ENCODE results near the gene DNER. TPM values are rescaled to one million over a fixed set of nuclear protein-coding genes. Genes with fewer than 3 reads are reported as not detected.

The DNER gene
- polyA plus RNA-seq, 1 donor, result 2.2 TPM

- DNase-seq (ENCODE audit: low read depth), result no peak
Measured at GRCh38 chr2:229443546-229444268, 270.6 kb downstream of the DNER start.

GRCh38 chr2:229443141-229443540 lies 271.2 kb downstream of the DNER start:
- DNase-seq (ENCODE audit: low read depth), result no peak

GRCh38 chr2:229438430-229439159 lies 275.8 kb downstream of the DNER start:
- DNase-seq (ENCODE audit: low read depth), result no peak

GRCh38 chr2:229437467-229437866 lies 276.9 kb downstream of the DNER start:
- DNase-seq (ENCODE audit: low read depth), result no peak

GRCh38 chr2:229434187-229434586 lies 280.2 kb downstream of the DNER start:
- no peak for DNase-seq (ENCODE audit: low read depth)

- DNase-seq (ENCODE audit: low read depth), result no peak
Measured at GRCh38 chr2:229433351-229433750, 281.0 kb downstream of the DNER start.

GRCh38 chr2:229431327-229431954 lies 282.9 kb downstream of the DNER start:
- no peak for DNase-seq (ENCODE audit: low read depth)

GRCh38 chr2:229429589-229429988 lies 284.8 kb downstream of the DNER start:
- DNase-seq (ENCODE audit: low read depth), result no peak

- DNase-seq (ENCODE audit: low read depth), result no peak
Measured at GRCh38 chr2:229426464-229426863, 287.9 kb downstream of the DNER start.

GRCh38 chr2:229425598-229425997 lies 288.8 kb downstream of the DNER start:
- DNase-seq (ENCODE audit: low read depth), result no peak

- no peak for DNase-seq (ENCODE audit: low read depth)
Measured at GRCh38 chr2:229422063-229422462, 292.3 kb downstream of the DNER start.

GRCh38 chr2:229419158-229419557 lies 295.2 kb downstream of the DNER start:
- DNase-seq (ENCODE audit: low read depth), result no peak

- DNase-seq (ENCODE audit: low read depth), result no peak
Measured at GRCh38 chr2:229417916-229418315, 296.4 kb downstream of the DNER start.

- DNase-seq (ENCODE audit: low read depth), result no peak
Measured at GRCh38 chr2:229417176-229417575, 297.2 kb downstream of the DNER start.

- DNase-seq (ENCODE audit: low read depth), result no peak
Measured at GRCh38 chr2:229416116-229416694, 298.1 kb downstream of the DNER start.

- DNase-seq (ENCODE audit: low read depth), result no peak
Measured at GRCh38 chr2:229414631-229415030, 299.7 kb downstream of the DNER start.

- no peak for DNase-seq (ENCODE audit: low read depth)
Measured at GRCh38 chr2:229412686-229413085, 301.7 kb downstream of the DNER start.

GRCh38 chr2:229410946-229411345 lies 303.4 kb downstream of the DNER start:
- no peak for DNase-seq (ENCODE audit: low read depth)

GRCh38 chr2:229410264-229410663 lies 304.1 kb downstream of the DNER start:
- peak; percentile 70 for DNase-seq (ENCODE audit: low read depth)

- no peak for DNase-seq (ENCODE audit: low read depth)
Measured at GRCh38 chr2:229409751-229410181, 304.6 kb downstream of the DNER start.

- no peak for DNase-seq (ENCODE audit: low read depth)
Measured at GRCh38 chr2:229408962-229409361, 305.4 kb downstream of the DNER start.

- DNase-seq (ENCODE audit: low read depth), result peak; percentile 74
Measured at GRCh38 chr2:229408356-229408755, 306.0 kb downstream of the DNER start.
